HEK293 (cell line): Measurements from ENCODE around the gene NFATC3.

Experiments used
- CTCF ChIA-PET: fragments of 350-600 bp; formaldehyde crosslinking; extraction: SDS; loops from one replicate; lab custom pipeline; 2021; ENCODE audit warnings: antibody characterized with exemption; lab: Yijun Ruan, JAX
- POLR2A ChIA-PET: fragments of 300-600 bp; formaldehyde crosslinking; extraction: SDS; loops from one replicate; lab custom pipeline; 2020; ENCODE audit warnings: antibody characterized with exemption, inconsistent platforms; lab: Yijun Ruan, JAX
- H3K27ac ChIP-seq: fragments of 200-500 bp; sonication (Bioruptor generic); 2 replicates; pipeline ENCODE4 v1.5.1; 2014; ENCODE audit warnings: low read depth, low read length, control low read depth, inconsistent platforms; ENCODE audit errors: extremely low read depth
- H3K36me3 ChIP-seq, 2 experiments: fragments of 200-500 bp in 1 of 2; sonication (Bioruptor generic) in 1 of 2; 1 replicate in 1 of 2; 2 replicates in 1 of 2; pipeline ENCODE4 v1.5.1; 2014 to 2017; ENCODE audit warnings: inconsistent platforms in 2 of 2, low read length in 2 of 2; ENCODE audit not compliant: control insufficient read depth in 2 of 2, insufficient read depth in 1 of 2
- H3K4me1 ChIP-seq: fragments of 200-500 bp; sonication (Bioruptor generic); 2 replicates; pipeline ENCODE4 v1.5.1; 2014; ENCODE audit warnings: mild to moderate bottlenecking, low read length, inconsistent platforms; ENCODE audit not compliant: control insufficient read depth, insufficient read depth
- H3K4me3 ChIP-seq: 2 replicates; pipeline ENCODE4 v1.5.1; 2011; ENCODE audit warnings: low read depth, mild to moderate bottlenecking, control low read depth, low read length, moderate library complexity
- H3K9me3 ChIP-seq: fragments of 200-500 bp; sonication (Bioruptor generic); 2 replicates; pipeline ENCODE4 v1.5.1; 2014; ENCODE audit warnings: low read depth, low read length, inconsistent platforms; ENCODE audit not compliant: control insufficient read depth, insufficient read depth
- EGR2 ChIP-seq: fragments of 450-650 bp; formaldehyde crosslinking; IDR thresholded peaks from 2 replicates; pipeline ENCODE4 v1.5.1; 2016; ENCODE audit warnings: low read depth, missing biosample characterization, missing genetic modification characterization
- ELK4 ChIP-seq: IDR thresholded peaks from 2 replicates; pipeline ENCODE4 v1.6.1; 2011; ENCODE audit warnings: mild to moderate bottlenecking, low read depth, low read length, borderline replicate concordance
- KLF7 ChIP-seq: fragments of 450-650 bp; formaldehyde crosslinking; IDR thresholded peaks from 2 replicates; pipeline ENCODE4 v1.5.1; 2016; ENCODE audit warnings: missing biosample characterization, missing genetic modification characterization, borderline replicate concordance
- OVOL3 ChIP-seq: fragments of 450-650 bp; formaldehyde crosslinking; IDR thresholded peaks from 2 replicates; pipeline ENCODE4 v1.5.1; 2016; ENCODE audit warnings: missing biosample characterization, missing genetic modification characterization
- PRDM10 ChIP-seq: fragments of 450-650 bp; formaldehyde crosslinking; IDR thresholded peaks from 2 replicates; pipeline ENCODE4 v1.5.1; 2016; ENCODE audit warnings: missing biosample characterization, missing genetic modification characterization
- PRDM4 ChIP-seq: fragments of 450-650 bp; formaldehyde crosslinking; IDR thresholded peaks from 2 replicates; pipeline ENCODE4 v1.5.1; 2017; ENCODE audit warnings: missing biosample characterization, missing genetic modification characterization
- SP3 ChIP-seq: fragments of 450-650 bp; formaldehyde crosslinking; IDR thresholded peaks from 2 replicates; pipeline ENCODE4 v1.5.1; 2016; ENCODE audit warnings: missing biosample characterization, missing genetic modification characterization
- TRIM28 ChIP-seq: IDR thresholded peaks from 2 replicates; pipeline ENCODE4 v1.6.1; 2011; ENCODE audit warnings: low read length, control low read depth, borderline replicate concordance
- ZBTB1 ChIP-seq: fragments of 450-650 bp; formaldehyde crosslinking; IDR thresholded peaks from 2 replicates; pipeline ENCODE4 v1.5.1; 2016; ENCODE audit warnings: missing biosample characterization, missing genetic modification characterization
- ZBTB20 ChIP-seq: fragments of 450-650 bp; formaldehyde crosslinking; IDR thresholded peaks from 2 replicates; pipeline ENCODE4 v1.5.1; 2016; ENCODE audit warnings: missing biosample characterization, missing genetic modification characterization
- ZNF10 ChIP-seq: fragments of 450-650 bp; formaldehyde crosslinking; IDR thresholded peaks from 2 replicates; pipeline ENCODE4 v1.5.1; 2017; ENCODE audit warnings: missing biosample characterization, missing genetic modification characterization
- ZNF121 ChIP-seq: fragments of 450-650 bp; formaldehyde crosslinking; IDR thresholded peaks from 2 replicates; pipeline ENCODE4 v1.5.1; 2016; ENCODE audit warnings: missing biosample characterization, missing genetic modification characterization
- ZNF132 ChIP-seq: fragments of 450-650 bp; formaldehyde crosslinking; IDR thresholded peaks from 2 replicates; pipeline ENCODE4 v1.5.1; 2017; ENCODE audit warnings: missing biosample characterization, missing genetic modification characterization, borderline replicate concordance
- ZNF133 ChIP-seq: fragments of 450-650 bp; formaldehyde crosslinking; IDR thresholded peaks from 2 replicates; pipeline ENCODE4 v1.5.1; 2016; ENCODE audit warnings: missing biosample characterization, missing genetic modification characterization
- ZNF214 ChIP-seq: fragments of 450-650 bp; formaldehyde crosslinking; IDR thresholded peaks from 2 replicates; pipeline ENCODE4 v1.5.1; 2017; ENCODE audit warnings: missing biosample characterization, mild to moderate bottlenecking, missing genetic modification characterization, borderline replicate concordance
- ZNF302 ChIP-seq: fragments of 450-650 bp; formaldehyde crosslinking; IDR thresholded peaks from 2 replicates; pipeline ENCODE4 v1.5.1; 2016; ENCODE audit warnings: missing biosample characterization, missing genetic modification characterization, low read depth
- ZNF311 ChIP-seq: fragments of 450-650 bp; formaldehyde crosslinking; IDR thresholded peaks from 2 replicates; pipeline ENCODE4 v1.5.1; 2017; ENCODE audit warnings: missing biosample characterization, missing genetic modification characterization, borderline replicate concordance
- ZNF501 ChIP-seq: fragments of 450-650 bp; formaldehyde crosslinking; IDR thresholded peaks from 2 replicates; pipeline ENCODE4 v1.5.1; 2016; ENCODE audit warnings: missing biosample characterization, missing genetic modification characterization
- ZNF623 ChIP-seq: fragments of 450-650 bp; formaldehyde crosslinking; IDR thresholded peaks from 2 replicates; pipeline ENCODE4 v1.5.1; 2016; ENCODE audit warnings: missing biosample characterization, missing genetic modification characterization
- ZNF701 ChIP-seq: fragments of 450-650 bp; formaldehyde crosslinking; IDR thresholded peaks from 2 replicates; pipeline ENCODE4 v1.5.1; 2016; ENCODE audit warnings: missing biosample characterization, missing genetic modification characterization
- ZNF704 ChIP-seq: fragments of 450-650 bp; formaldehyde crosslinking; IDR thresholded peaks from 2 replicates; pipeline ENCODE4 v1.5.1; 2016; ENCODE audit warnings: missing biosample characterization, missing genetic modification characterization
- TF ChIP-seq, protein P1 (sequence below): fragments of 450-650 bp; formaldehyde crosslinking; IDR thresholded peaks from 2 replicates; pipeline ENCODE4 v1.5.1; 2016; ENCODE audit warnings: missing biosample characterization, missing genetic modification characterization, low read depth

Gene NFATC3

DNA sequence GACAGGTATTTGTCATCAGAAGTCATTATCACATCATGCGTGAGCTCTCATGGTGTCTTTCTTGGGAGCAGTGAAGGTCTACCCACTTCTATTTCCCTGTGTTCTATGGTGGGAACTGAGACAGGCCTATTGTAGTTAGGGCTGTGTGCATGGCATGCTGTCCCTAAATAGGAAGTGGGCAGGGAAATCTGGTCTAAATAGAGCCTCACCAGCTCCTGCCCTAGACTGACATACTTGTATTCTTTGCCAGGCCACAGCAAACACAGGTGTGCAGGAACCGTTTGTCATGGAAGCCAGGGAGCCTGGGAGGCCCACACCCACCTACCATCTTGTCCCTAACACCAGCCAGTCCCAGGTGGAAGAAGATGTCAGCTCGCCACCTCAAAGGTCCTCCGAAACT, 189.3 kb downstream of the NFATC3 start (continued):
- TF ChIP-seq ZNF704 (tag by site-specific recombination) (no peak), ZNF132 (tag by site-specific recombination) (no peak), ZNF133 (tag by site-specific recombination) (no peak), ZNF10 (tag by site-specific recombination) (no peak), ZBTB1 (tag by site-specific recombination) (no peak), PRDM10 (tag by site-specific recombination) (no peak), ZNF701 (tag by site-specific recombination) (no peak), ZNF623 (tag by site-specific recombination) (no peak), ZNF214 (tag by site-specific recombination) (no peak), SP3 (tag by site-specific recombination) (no peak)
- TF ChIP-seq, all 188 proteins: peak for 0

GRCh38 chr16:68275611-68276191, 190.5 kb downstream of the NFATC3 start:
- no peak for TF ChIP-seq TRIM28
- TF ChIP-seq PRDM4 = 0 out of 2 replicates have a peak, but pooled peaks have one; percentile 18
- TF ChIP-seq ELK4 = no peak
- no peak for TF ChIP-seq ZNF701 (tag by site-specific recombination)
- Histone ChIP-seq H3K4me1 (no peaks in the 10 kb centered on the region; the same call in 1 of the 2 replicates), H3K9me3 (no peaks in the 10 kb centered on the region), H3K27ac (peak overlapping the region; percentile 54), H3K4me3 (no peak overlapping the region), H3K36me3 (peaks cover 9 to 40% of the 10 kb centered on the region in 2 experiments; a peak in 2 of 3 replicates)
- ChIA-PET POLR2A (interaction anchor here (0.7 kb wide), 1 partner anchor 12 kb away, joined by 10 read pairs; the partner anchor contains the start of gene SLC7A6), CTCF (interaction anchor here (0.6 to 1.8 kb wide), 3 partner anchors 11 to 456 kb away, joined by 3 to 7 read pairs (median 3); partner anchors contain the start of gene SLC7A6)

DNA sequence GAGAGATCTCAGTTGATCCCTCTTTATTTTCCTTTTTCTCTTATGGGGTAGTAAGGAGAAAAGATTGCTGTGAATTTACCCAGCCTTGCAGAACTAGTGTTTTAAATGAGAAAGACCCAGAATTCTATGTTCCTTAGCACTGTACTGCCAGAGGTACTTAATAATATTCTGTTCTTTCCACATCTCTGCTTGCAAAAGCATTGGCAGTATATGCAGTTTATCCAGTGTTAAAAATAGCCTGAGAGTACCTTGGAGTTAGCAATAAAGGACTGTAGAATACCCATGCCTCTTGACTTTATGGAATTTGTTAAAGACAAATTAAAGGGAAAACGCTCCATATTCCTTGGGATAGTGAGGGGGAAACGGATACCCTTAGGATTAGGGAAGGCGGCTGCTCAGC, 191.1 kb downstream of the NFATC3 start:
- POLR2A ChIA-PET = no interaction called here
- peaks cover 9 to 43% of the 10 kb centered on the region in 2 experiments; a peak in 2 of 3 replicates for H3K36me3 ChIP-seq
- TF ChIP-seq ZNF121 (tag by site-specific recombination) (no peak), ZBTB20 (tag by site-specific recombination) (no peak), ZBTB1 (tag by site-specific recombination) (no peak), OVOL3 (tag by site-specific recombination) (no peak), ZNF311 (no peak), ZNF501 (tag by site-specific recombination) (no peak), KLF7 (tag by site-specific recombination) (no peak), ZNF302 (tag by site-specific recombination) (no peak), EGR2 (no peak)
- TF ChIP-seq, protein P1, sequence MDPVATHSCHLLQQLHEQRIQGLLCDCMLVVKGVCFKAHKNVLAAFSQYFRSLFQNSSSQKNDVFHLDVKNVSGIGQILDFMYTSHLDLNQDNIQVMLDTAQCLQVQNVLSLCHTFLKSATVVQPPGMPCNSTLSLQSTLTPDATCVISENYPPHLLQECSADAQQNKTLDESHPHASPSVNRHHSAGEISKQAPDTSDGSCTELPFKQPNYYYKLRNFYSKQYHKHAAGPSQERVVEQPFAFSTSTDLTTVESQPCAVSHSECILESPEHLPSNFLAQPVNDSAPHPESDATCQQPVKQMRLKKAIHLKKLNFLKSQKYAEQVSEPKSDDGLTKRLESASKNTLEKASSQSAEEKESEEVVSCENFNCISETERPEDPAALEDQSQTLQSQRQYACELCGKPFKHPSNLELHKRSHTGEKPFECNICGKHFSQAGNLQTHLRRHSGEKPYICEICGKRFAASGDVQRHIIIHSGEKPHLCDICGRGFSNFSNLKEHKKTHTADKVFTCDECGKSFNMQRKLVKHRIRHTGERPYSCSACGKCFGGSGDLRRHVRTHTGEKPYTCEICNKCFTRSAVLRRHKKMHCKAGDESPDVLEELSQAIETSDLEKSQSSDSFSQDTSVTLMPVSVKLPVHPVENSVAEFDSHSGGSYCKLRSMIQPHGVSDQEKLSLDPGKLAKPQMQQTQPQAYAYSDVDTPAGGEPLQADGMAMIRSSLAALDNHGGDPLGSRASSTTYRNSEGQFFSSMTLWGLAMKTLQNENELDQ (tag by site-specific recombination) = no peak

More for the DNA sequence above, 191.1 kb downstream of the NFATC3 start:
- no peaks in the 10 kb centered on the region for H3K9me3 ChIP-seq
- peak overlapping the region; percentile 54 for H3K27ac ChIP-seq
- CTCF ChIA-PET = interaction anchor here (1.1 to 1.9 kb wide), 3 partner anchors 9 to 15 kb away, joined by 3 to 11 read pairs (median 7); partner anchors contain the start of gene SLC7A6
- H3K4me3 ChIP-seq = no peak overlapping the region
- H3K4me1 ChIP-seq = no peaks in the 10 kb centered on the region; the same call in 1 of the 2 replicates
